H1 (cell line): Measurements from ENCODE around the gene EPHB1. TPM values are rescaled to one million over a fixed set of nuclear protein-coding genes. Genes with fewer than 3 reads are reported as not detected.

ENCODE experiments used
- CTCF ChIA-PET: fragments of 300-600 bp; sonication (Branson Sonifier 250); formaldehyde crosslinking; loops from one replicate; lab custom pipeline; 2021; ENCODE audit not compliant: partially characterized antibody; lab: Charles Lee
- POLR2A ChIA-PET: fragments of 300-600 bp; sonication (Branson Sonifier 250); formaldehyde crosslinking; loops from one replicate; lab custom pipeline; 2021; ENCODE audit warnings: inconsistent platforms; ENCODE audit not compliant: partially characterized antibody; lab: Charles Lee
- DNase-seq, 2 experiments: peaks; one replicate each; pipeline versions ENCODE4 v3.0.0 to v3.0.0-alpha.2; 2010 to 2022; ENCODE audit warnings: low spot score in 2 of 2, low read depth in 1 of 2, mixed read lengths in 1 of 2
- FAIRE-seq: peaks from 2 replicates; lab custom pipeline; 2011; peaks lifted over from hg19 to GRCh38; lab: Jason Lieb, UNC
- H2AFZ ChIP-seq: 2 replicates; pipeline ENCODE4 v1.8.1; 2012; ENCODE audit warnings: low read length, inconsistent platforms
- H2AK5ac ChIP-seq: 2 replicates; pipeline ENCODE4 v1.6.1; 2013; ENCODE audit warnings: low read depth, low read length
- H2BK120ac ChIP-seq: replicated peaks from 2 replicates; pipeline ENCODE3; 2013; ENCODE audit warnings: low read depth, low read length, inconsistent platforms
- H2BK12ac ChIP-seq: 2 replicates; pipeline ENCODE4 v1.6.1; 2013; ENCODE audit warnings: low read depth, low read length
- H2BK15ac ChIP-seq: 2 replicates; pipeline ENCODE4 v1.6.1; 2013; ENCODE audit warnings: low read length
- H2BK20ac ChIP-seq: 2 replicates; pipeline ENCODE4 v1.6.1; 2013; ENCODE audit warnings: low read length
- H2BK5ac ChIP-seq: 2 replicates; pipeline ENCODE4 v1.6.1; 2013; ENCODE audit warnings: low read depth, low read length
- H3K14ac ChIP-seq: 2 replicates; pipeline ENCODE4 v1.6.1; 2013; ENCODE audit warnings: inconsistent platforms; ENCODE audit not compliant: insufficient read length
- H3K18ac ChIP-seq: 2 replicates; pipeline ENCODE4 v1.6.1; 2013; ENCODE audit warnings: low read length; ENCODE audit errors: extremely low read depth
- H3K23ac ChIP-seq: 2 replicates; pipeline ENCODE4 v1.6.1; 2013; ENCODE audit warnings: inconsistent platforms; ENCODE audit not compliant: insufficient read length
- H3K23me2 ChIP-seq: 2 replicates; pipeline ENCODE4 v1.6.1; 2013; ENCODE audit warnings: low read depth, low read length
- H3K27ac ChIP-seq: 2 replicates; pipeline ENCODE4 v1.6.1; 2011; ENCODE audit warnings: low read depth, low read length, inconsistent platforms
- H3K27me3 ChIP-seq, 4 experiments: replicated peaks in 1 of 4; 1 replicate in 1 of 4; 2 replicates in 3 of 4; pipeline versions ENCODE4 v1.6.1 to v1.8.1; 2011 to 2013; ENCODE audit warnings: low read length in 3 of 4, mild to moderate bottlenecking in 3 of 4, inconsistent platforms in 2 of 4, mixed read lengths in 2 of 4, moderate library complexity in 1 of 4; ENCODE audit not compliant: control insufficient read depth in 3 of 4, insufficient read depth in 3 of 4; ENCODE audit errors: extremely low read depth in 1 of 4
- H3K36me3 ChIP-seq, 4 experiments: 2 replicates each; pipeline versions ENCODE4 v1.6.1 to v1.8.1; 2011 to 2013; ENCODE audit warnings: mild to moderate bottlenecking in 4 of 4, low read length in 3 of 4, moderate library complexity in 2 of 4, control low read depth in 1 of 4, inconsistent platforms in 1 of 4; ENCODE audit not compliant: insufficient read depth in 4 of 4, control insufficient read depth in 2 of 4
- H3K4ac ChIP-seq: replicated peaks from 2 replicates; pipeline ENCODE3; 2013; ENCODE audit warnings: low read length, low read depth, mixed read lengths, inconsistent platforms; ENCODE audit not compliant: insufficient read length
- H3K4me1 ChIP-seq, 4 experiments: replicated peaks in 1 of 4; 1 replicate in 1 of 4; 2 replicates in 3 of 4; pipeline versions ENCODE4 v1.6.1 to v1.8.1; 2011 to 2013; ENCODE audit warnings: low read length in 3 of 4, inconsistent platforms in 2 of 4, mixed read lengths in 1 of 4; ENCODE audit not compliant: insufficient read depth in 4 of 4, control insufficient read depth in 3 of 4
- H3K4me2 ChIP-seq, 2 experiments: 2 replicates each; pipeline versions ENCODE4 v1.6.1 to v1.8.1; 2011 to 2013; ENCODE audit warnings: low read depth in 2 of 2, low read length in 2 of 2, control low read depth in 1 of 2, inconsistent platforms in 1 of 2, mild to moderate bottlenecking in 1 of 2; ENCODE audit not compliant: insufficient read depth in 1 of 2
- H3K4me3 ChIP-seq, 4 experiments: fragments of 200-600, 300-600 bp in 1 of 4; sonication (generic), shearing (Covaris generic), sonication (Bioruptor Twin) in 1 of 4; 2 replicates each; pipeline versions ENCODE4 v1.5.1 to v1.8.1; 2011 to 2016; ENCODE audit warnings: low read length in 4 of 4, low read depth in 3 of 4, control low read depth in 2 of 4, inconsistent platforms in 2 of 4, mild to moderate bottlenecking in 2 of 4, mixed read lengths in 1 of 4, moderate library complexity in 1 of 4; ENCODE audit not compliant: insufficient read depth in 2 of 4; ENCODE audit errors: extremely low read depth in 1 of 4
- H3K56ac ChIP-seq: replicated peaks from 2 replicates; pipeline ENCODE3; 2013; ENCODE audit warnings: low read depth, mild to moderate bottlenecking, mixed read lengths, low read length, inconsistent platforms; ENCODE audit not compliant: insufficient read length
- H3K79me1 ChIP-seq: 2 replicates; pipeline ENCODE4 v1.6.1; 2013; ENCODE audit warnings: low read depth, low read length, control low read depth
- H3K79me2 ChIP-seq, 2 experiments: 2 replicates each; pipeline versions ENCODE4 v1.6.1 to v1.8.1; 2012 to 2013; ENCODE audit warnings: low read length in 2 of 2, mild to moderate bottlenecking in 2 of 2, inconsistent platforms in 1 of 2; ENCODE audit not compliant: insufficient read depth in 2 of 2, control insufficient read depth in 1 of 2
- H3K9ac ChIP-seq, 4 experiments: replicated peaks in 1 of 4; 1 replicate in 1 of 4; 2 replicates in 3 of 4; pipeline versions ENCODE4 v1.6.1 to v1.8.1; 2011 to 2013; ENCODE audit warnings: low read depth in 3 of 4, low read length in 3 of 4, control low read depth in 2 of 4, mild to moderate bottlenecking in 2 of 4, moderate library complexity in 2 of 4, inconsistent platforms in 1 of 4; ENCODE audit errors: extremely low read depth in 1 of 4
- H3K9me3 ChIP-seq, 2 experiments: 2 replicates each; pipeline versions ENCODE4 v1.6.1 to v1.8.1; 2012 to 2013; ENCODE audit warnings: mild to moderate bottlenecking in 2 of 2, moderate library complexity in 2 of 2, control low read depth in 1 of 2, inconsistent platforms in 1 of 2, low read depth in 1 of 2, low read length in 1 of 2, mixed read lengths in 1 of 2; ENCODE audit not compliant: insufficient read depth in 2 of 2
- H4K20me1 ChIP-seq, 2 experiments: replicated peaks in 1 of 2; 2 replicates each; pipeline versions ENCODE3 to v1.8.1; 2011 to 2013; ENCODE audit warnings: inconsistent platforms in 2 of 2, low read length in 2 of 2, mild to moderate bottlenecking in 1 of 2; ENCODE audit not compliant: insufficient read depth in 2 of 2, control insufficient read depth in 1 of 2
- H4K5ac ChIP-seq: 2 replicates; pipeline ENCODE4 v1.6.1; 2013; ENCODE audit warnings: low read length, low read depth, mixed read lengths, inconsistent platforms; ENCODE audit not compliant: insufficient read length
- H4K8ac ChIP-seq: 2 replicates; pipeline ENCODE4 v1.8.0; 2013; ENCODE audit warnings: mild to moderate bottlenecking, moderate library complexity, low read length, inconsistent platforms; ENCODE audit not compliant: insufficient read depth; ENCODE audit errors: extremely low read depth
- H4K91ac ChIP-seq: replicated peaks from 2 replicates; pipeline ENCODE3; 2013; ENCODE audit warnings: low read length, mixed read lengths, inconsistent platforms; ENCODE audit not compliant: insufficient read length
- KDM1A ChIP-seq: fragments of 200-600, 300-600 bp; sonication (generic); IDR thresholded peaks from 2 replicates; pipeline ENCODE4 v1.7.1; 2016; ENCODE audit warnings: mild to moderate bottlenecking, low read length, borderline replicate concordance
- POLR2AphosphoS5 ChIP-seq: IDR thresholded peaks from 2 replicates; pipeline ENCODE4 v1.6.1; 2011; ENCODE audit warnings: low read depth, low read length
- TEAD4 ChIP-seq: IDR thresholded peaks from 2 replicates; pipeline ENCODE4 v1.6.1; 2012; ENCODE audit warnings: low read depth, low read length, inconsistent platforms, mixed read lengths
- YY1 ChIP-seq: IDR thresholded peaks from 2 replicates; pipeline ENCODE4 v1.6.1; 2011; ENCODE audit warnings: low read depth, mild to moderate bottlenecking, low read length
- WGBS, 2 experiments: shearing (Covaris generic) in 1 of 2; methylation state at CpG; one replicate each; pipeline versions ENCODE4 v1.1.6 to v1.1.7; 2013 to 2015; ENCODE audit warnings: low lambda C conversion rate in 2 of 2, mixed read lengths in 2 of 2, inconsistent platforms in 1 of 2, low coverage in 1 of 2, missing lambda C conversion rate in 1 of 2; ENCODE audit not compliant: insufficient replicate concordance in 2 of 2, insufficient coverage in 1 of 2, insufficient read length in 1 of 2; ENCODE audit errors: extremely low coverage in 1 of 2, missing lambda C conversion rate in 1 of 2; 5-methylcytosine and 5-hydroxymethylcytosine counted together
- polyA plus RNA-seq, 7 experiments: library from polyadenylated mRNA; depleted of rRNA in 3 of 7; stranded (reverse) in 5 of 7; unstranded in 2 of 7; fragments of >200 nt in 5 of 7; fragments of 200-250 nt in 2 of 7; gene quantifications; 1 replicate in 5 of 7; 2 replicates in 1 of 7; 4 replicates in 1 of 7; pipeline versions ENCODE4 v1.2.1 to v1.2.3, GENCODE V29; 2011 to 2013; ENCODE audit warnings: missing spikeins in 2 of 7, mixed read lengths in 2 of 7
- total RNA-seq: library from RNA; stranded (reverse); fragmentation: NEBNext Ultra II Directional; extraction: Animal tissue kit (Norgen Biotek cat#: 25700); gene quantifications from 2 replicates; pipeline ENCODE4 v1.2.1, GENCODE V29; 2021
- TF ChIP-seq, protein P1 (sequence below): IDR thresholded peaks from 2 replicates; pipeline ENCODE4 v1.6.1; 2012; ENCODE audit warnings: inconsistent platforms
- TF ChIP-seq, protein P2 (sequence below): IDR thresholded peaks from 2 replicates; pipeline ENCODE4 v1.6.1; 2012; ENCODE audit warnings: inconsistent platforms

EPHB1 gene
- total and polyA plus RNA-seq, 2 of the 8 experiments (the other 6 are each of a cell fraction or from before 2014, with no cell fraction given) = 3.5 to 5.9 TPM

DNA sequence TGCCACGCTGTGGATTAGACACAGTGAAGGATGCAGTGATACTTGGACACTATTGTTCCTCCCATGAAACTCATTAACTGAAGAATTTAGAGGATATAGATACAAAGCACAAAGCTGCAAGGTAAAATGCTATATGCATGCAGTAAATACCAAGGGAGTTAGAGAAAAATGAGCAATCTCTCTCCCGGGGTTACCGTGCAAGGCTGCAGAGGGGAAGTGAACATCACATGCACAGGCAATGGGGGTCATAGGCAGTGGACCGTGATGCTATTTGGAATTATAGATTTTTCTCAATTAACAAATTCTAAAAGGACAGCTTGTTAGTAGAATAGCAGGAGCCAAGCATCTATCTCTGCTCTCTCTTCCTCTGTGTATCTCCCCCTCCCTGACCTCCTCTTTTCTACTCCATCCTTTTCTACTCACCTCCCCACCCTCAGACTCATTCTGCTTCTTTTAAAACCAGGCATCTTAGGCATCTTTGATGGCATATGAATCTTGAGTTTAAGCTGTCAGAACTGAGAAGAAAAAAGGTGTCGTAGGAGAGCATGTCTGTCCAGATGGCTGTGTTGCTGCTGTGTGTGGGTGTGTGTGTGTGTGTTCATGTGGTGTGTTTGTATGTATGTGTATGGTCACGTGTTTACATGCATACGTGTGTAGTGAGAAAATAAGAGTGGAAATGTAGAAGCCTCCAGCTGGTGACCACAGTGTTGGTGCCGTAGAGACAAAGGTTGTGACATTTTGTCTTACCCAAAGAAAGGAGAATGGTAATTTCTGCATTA, 339.0 kb downstream of the EPHB1 start:
- no peak overlapping the region for H2BK5ac ChIP-seq
- CTCF ChIA-PET = interaction anchor here (0.6 to 1.9 kb wide), 4 partner anchors 10 to 439 kb away, joined by 3 to 5 read pairs (median 3); no protein-coding TSS in a partner anchor
- no peak overlapping the region for H2AFZ ChIP-seq
- H3K4me3 ChIP-seq = no peak overlapping the region
- no peak overlapping the region for H3K4me2 ChIP-seq
- no peak overlapping the region for H3K23ac ChIP-seq
- H3K14ac ChIP-seq = no peak overlapping the region
- H3K9me3 ChIP-seq = no peaks in the 10 kb centered on the region
- no peak overlapping the region for H2BK12ac ChIP-seq
- no peaks in the 10 kb centered on the region for H3K36me3 ChIP-seq
- no peak overlapping the region for H4K8ac ChIP-seq
- H4K5ac ChIP-seq = no peak overlapping the region
- 88% methylated on average over 8 of the region's 8 CpGs; no CpG with 5 or more reads in 1 of the 2 experiments for WGBS, 2 experiments
- no peaks in the 10 kb centered on the region; the same call in 1 of the 2 replicates for H3K23me2 ChIP-seq
- no peak overlapping the region for H2AK5ac ChIP-seq
- H3K4ac ChIP-seq = no peak overlapping the region
- H2BK120ac ChIP-seq = no peak overlapping the region
- H3K79me2 ChIP-seq = no peaks in the 10 kb centered on the region
- H4K20me1 ChIP-seq = no peaks in the 10 kb centered on the region
- H3K27me3 ChIP-seq = no peaks in the 10 kb centered on the region; a peak in 1 of 7 replicates
- no peak overlapping the region for H2BK15ac ChIP-seq
- TF ChIP-seq POLR2AphosphoS5 (no peak), TEAD4 (no peak), KDM1A (no peak), YY1 (no peak)
- TF ChIP-seq, protein P1, sequence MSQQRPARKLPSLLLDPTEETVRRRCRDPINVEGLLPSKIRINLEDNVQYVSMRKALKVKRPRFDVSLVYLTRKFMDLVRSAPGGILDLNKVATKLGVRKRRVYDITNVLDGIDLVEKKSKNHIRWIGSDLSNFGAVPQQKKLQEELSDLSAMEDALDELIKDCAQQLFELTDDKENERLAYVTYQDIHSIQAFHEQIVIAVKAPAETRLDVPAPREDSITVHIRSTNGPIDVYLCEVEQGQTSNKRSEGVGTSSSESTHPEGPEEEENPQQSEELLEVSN = no peak
- TF ChIP-seq, protein P2, sequence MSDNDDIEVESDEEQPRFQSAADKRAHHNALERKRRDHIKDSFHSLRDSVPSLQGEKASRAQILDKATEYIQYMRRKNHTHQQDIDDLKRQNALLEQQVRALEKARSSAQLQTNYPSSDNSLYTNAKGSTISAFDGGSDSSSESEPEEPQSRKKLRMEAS = no peak
- TF ChIP-seq, all 59 proteins: peak for 0
- no peaks in the 10 kb centered on the region for H3K4me1 ChIP-seq
- H2BK20ac ChIP-seq = no peak overlapping the region
- H3K79me1 ChIP-seq = no peaks in the 10 kb centered on the region
- no peak overlapping the region for H3K9ac ChIP-seq
- H3K56ac ChIP-seq = no peak overlapping the region
- H3K18ac ChIP-seq = no peak overlapping the region
- H3K27ac ChIP-seq = no peak overlapping the region
- POLR2A ChIA-PET = no interaction called here
- FAIRE-seq (no peak), DNase-seq (no peak)
- H4K91ac ChIP-seq = no peak overlapping the region
